Measurements from ENCODE around the gene CDH13. TPM values are rescaled to one million over a fixed set of nuclear protein-coding genes. Genes with fewer than 3 reads are reported as not detected.

CDH13 gene
- total RNA-seq, 1 donor from 2014 or later: 14.3 TPM

DNA sequence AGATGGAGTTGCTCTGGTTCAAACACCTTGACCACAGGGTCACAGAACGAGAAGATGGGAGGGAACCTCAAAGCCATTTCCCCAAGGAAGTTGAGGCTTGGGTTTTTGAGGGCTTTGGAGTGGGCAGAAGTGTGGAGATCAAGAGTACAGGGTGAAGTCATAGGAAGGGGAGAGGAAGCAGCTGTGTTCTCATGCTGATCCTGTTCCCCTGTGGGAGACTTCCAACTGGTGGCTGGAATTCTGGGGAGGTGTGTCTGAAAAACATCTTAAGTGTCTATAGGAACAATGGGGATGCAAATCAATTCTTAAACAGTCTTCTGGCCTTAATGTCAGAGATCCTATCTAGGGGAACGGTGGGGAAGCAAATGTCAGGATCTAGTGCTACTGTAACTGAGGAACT, 1142.2 kb downstream of the CDH13 start:
- peaks cover 6% of the 10 kb centered on the region for H3K4me1 ChIP-seq
- H3K36me3 ChIP-seq: no peaks in the 10 kb centered on the region
- intact Hi-C loops (cut with DNase I): no loop called here
- H3K4me3 ChIP-seq: no peak overlapping the region
- no peak overlapping the region for H3K27ac ChIP-seq
- no peak for ATAC-seq
- no peaks in the 10 kb centered on the region for H3K9me3 ChIP-seq
- no peaks in the 10 kb centered on the region for H3K27me3 ChIP-seq (ENCODE audit: low read depth)
- TF ChIP-seq, protein P1, sequence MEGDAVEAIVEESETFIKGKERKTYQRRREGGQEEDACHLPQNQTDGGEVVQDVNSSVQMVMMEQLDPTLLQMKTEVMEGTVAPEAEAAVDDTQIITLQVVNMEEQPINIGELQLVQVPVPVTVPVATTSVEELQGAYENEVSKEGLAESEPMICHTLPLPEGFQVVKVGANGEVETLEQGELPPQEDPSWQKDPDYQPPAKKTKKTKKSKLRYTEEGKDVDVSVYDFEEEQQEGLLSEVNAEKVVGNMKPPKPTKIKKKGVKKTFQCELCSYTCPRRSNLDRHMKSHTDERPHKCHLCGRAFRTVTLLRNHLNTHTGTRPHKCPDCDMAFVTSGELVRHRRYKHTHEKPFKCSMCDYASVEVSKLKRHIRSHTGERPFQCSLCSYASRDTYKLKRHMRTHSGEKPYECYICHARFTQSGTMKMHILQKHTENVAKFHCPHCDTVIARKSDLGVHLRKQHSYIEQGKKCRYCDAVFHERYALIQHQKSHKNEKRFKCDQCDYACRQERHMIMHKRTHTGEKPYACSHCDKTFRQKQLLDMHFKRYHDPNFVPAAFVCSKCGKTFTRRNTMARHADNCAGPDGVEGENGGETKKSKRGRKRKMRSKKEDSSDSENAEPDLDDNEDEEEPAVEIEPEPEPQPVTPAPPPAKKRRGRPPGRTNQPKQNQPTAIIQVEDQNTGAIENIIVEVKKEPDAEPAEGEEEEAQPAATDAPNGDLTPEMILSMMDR (IDR thresholded peaks at IDR 0.05): no peak
- no peak for DNase-seq

- intact Hi-C loops (cut with DNase I): no loop called here
- Histone ChIP-seq H3K36me3 (no peaks in the 10 kb centered on the region), H3K4me3 (no peak overlapping the region), H3K27ac (no peak overlapping the region), H3K27me3 (ENCODE audit: low read depth) (no peaks in the 10 kb centered on the region), H3K9me3 (no peaks in the 10 kb centered on the region), H3K4me1 (peaks cover 6% of the 10 kb centered on the region)
- DNase-seq: no peak
- no peak for ATAC-seq
- TF ChIP-seq, protein P1 (IDR thresholded peaks at IDR 0.05): no peak
These were observed 1142.7 kb downstream of the CDH13 start for GRCh38 chr16:83769397-83770008.

GRCh38 chr16:83771306-83771942, 1144.7 kb downstream of the CDH13 start:
- ATAC-seq (no peak), DNase-seq (no peak)
- H3K4me1 ChIP-seq: peaks cover 6% of the 10 kb centered on the region
- H3K4me3 ChIP-seq: no peak overlapping the region
- no peaks in the 10 kb centered on the region for H3K27me3 ChIP-seq (ENCODE audit: low read depth)
- intact Hi-C loops (cut with DNase I): no loop called here
- TF ChIP-seq, protein P1 (IDR thresholded peaks at IDR 0.05): no peak
- no peaks in the 10 kb centered on the region for H3K9me3 ChIP-seq
- H3K36me3 ChIP-seq: no peaks in the 10 kb centered on the region
- no peak overlapping the region for H3K27ac ChIP-seq

- Histone ChIP-seq H3K27me3 (ENCODE audit: low read depth) (no peaks in the 10 kb centered on the region), H3K27ac (no peak overlapping the region), H3K36me3 (no peaks in the 10 kb centered on the region), H3K4me3 (no peak overlapping the region), H3K9me3 (no peaks in the 10 kb centered on the region), H3K4me1 (peaks cover 6% of the 10 kb centered on the region)
- intact Hi-C loops (cut with DNase I): no loop called here
- no peak for ATAC-seq
- TF ChIP-seq, protein P1 (IDR thresholded peaks at IDR 0.05): no peak
- DNase-seq: no peak
These were observed 1146.0 kb downstream of the CDH13 start for GRCh38 chr16:83772806-83773205.

- H3K4me3 ChIP-seq: no peak overlapping the region
- ATAC-seq (no peak), DNase-seq (no peak)
- intact Hi-C loops (cut with DNase I): no loop called here
- no peaks in the 10 kb centered on the region for H3K27me3 ChIP-seq (ENCODE audit: low read depth)
- H3K9me3 ChIP-seq: no peaks in the 10 kb centered on the region
- no peak overlapping the region for H3K27ac ChIP-seq
- peaks cover 4% of the 10 kb centered on the region for H3K4me1 ChIP-seq
- TF ChIP-seq, protein P1 (IDR thresholded peaks at IDR 0.05): no peak
- H3K36me3 ChIP-seq: no peaks in the 10 kb centered on the region
These were observed 1147.3 kb downstream of the CDH13 start for GRCh38 chr16:83774066-83774465.
